PFSK-1 (cell line): ENCODE measurements around the gene MCUR1.

Source experiments
- FOXP2 ChIP-seq: optimal IDR thresholded peaks from 2 replicates; pipeline ENCODE3; 2011; ENCODE audit warnings: borderline replicate concordance, control low read depth, inconsistent platforms; ENCODE audit not compliant: insufficient read depth; ENCODE audit errors: extremely low read length, extremely low read depth
- POLR2AphosphoS5 ChIP-seq: IDR thresholded peaks from 2 replicates; pipeline ENCODE4 v1.6.1; 2012; ENCODE audit warnings: low read depth, mild to moderate bottlenecking, control low read depth, low read length, moderate library complexity
- SIN3A ChIP-seq: IDR thresholded peaks from 2 replicates; pipeline ENCODE4 v1.6.1; 2012; ENCODE audit warnings: mild to moderate bottlenecking, low read length, moderate library complexity, borderline replicate concordance; ENCODE audit not compliant: insufficient read depth
- TAF1 ChIP-seq: IDR thresholded peaks from 2 replicates; pipeline ENCODE4 v1.6.1; 2012; ENCODE audit warnings: low read length, control low read depth, borderline replicate concordance; ENCODE audit not compliant: insufficient read depth
- TF ChIP-seq, protein P1 (sequence below), 2 experiments: IDR thresholded peaks; 2 replicates each; pipeline versions ENCODE4 v1.6.1 to v1.8.0; 2011 to 2012; ENCODE audit warnings: low read depth in 2 of 2, low read length in 2 of 2, control low read depth in 1 of 2, inconsistent platforms in 1 of 2, mild to moderate bottlenecking in 1 of 2, moderate library complexity in 1 of 2; ENCODE audit not compliant: insufficient read depth in 1 of 2

MCUR1 gene

DNA sequence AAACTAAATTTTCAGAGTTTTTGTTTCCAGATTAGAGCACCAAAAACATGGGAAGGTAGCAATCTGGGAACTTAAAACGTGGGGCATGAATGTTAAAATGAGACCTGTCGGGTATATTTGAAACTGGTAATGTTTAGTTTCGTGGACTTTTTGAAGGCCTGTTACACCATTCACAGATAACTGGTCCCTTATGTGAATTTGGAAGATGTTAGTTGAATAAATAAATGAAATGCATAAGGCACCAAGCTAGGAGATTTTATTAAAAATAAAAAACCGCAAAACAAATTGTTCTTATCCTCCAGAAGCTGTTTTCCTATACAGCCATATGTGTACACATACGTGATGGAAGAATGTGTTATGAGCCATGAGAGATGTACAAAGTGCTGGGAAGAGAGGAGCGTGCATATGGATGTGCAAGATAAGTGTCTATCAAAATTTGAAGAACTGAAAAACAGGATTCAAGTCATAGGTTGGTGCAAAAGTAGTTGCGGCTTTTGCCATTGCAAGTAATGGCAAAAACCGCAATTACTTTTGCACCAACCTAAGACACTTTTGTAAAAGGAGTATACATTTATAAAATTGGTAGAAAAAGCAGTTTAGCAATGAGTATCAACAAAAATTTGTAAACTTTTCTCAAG is 700 bp upstream of the MCUR1 start:
- TF ChIP-seq TAF1, result no peak
- TF ChIP-seq POLR2AphosphoS5, result no peak
- no peak for TF ChIP-seq FOXP2
- TF ChIP-seq, protein P1, sequence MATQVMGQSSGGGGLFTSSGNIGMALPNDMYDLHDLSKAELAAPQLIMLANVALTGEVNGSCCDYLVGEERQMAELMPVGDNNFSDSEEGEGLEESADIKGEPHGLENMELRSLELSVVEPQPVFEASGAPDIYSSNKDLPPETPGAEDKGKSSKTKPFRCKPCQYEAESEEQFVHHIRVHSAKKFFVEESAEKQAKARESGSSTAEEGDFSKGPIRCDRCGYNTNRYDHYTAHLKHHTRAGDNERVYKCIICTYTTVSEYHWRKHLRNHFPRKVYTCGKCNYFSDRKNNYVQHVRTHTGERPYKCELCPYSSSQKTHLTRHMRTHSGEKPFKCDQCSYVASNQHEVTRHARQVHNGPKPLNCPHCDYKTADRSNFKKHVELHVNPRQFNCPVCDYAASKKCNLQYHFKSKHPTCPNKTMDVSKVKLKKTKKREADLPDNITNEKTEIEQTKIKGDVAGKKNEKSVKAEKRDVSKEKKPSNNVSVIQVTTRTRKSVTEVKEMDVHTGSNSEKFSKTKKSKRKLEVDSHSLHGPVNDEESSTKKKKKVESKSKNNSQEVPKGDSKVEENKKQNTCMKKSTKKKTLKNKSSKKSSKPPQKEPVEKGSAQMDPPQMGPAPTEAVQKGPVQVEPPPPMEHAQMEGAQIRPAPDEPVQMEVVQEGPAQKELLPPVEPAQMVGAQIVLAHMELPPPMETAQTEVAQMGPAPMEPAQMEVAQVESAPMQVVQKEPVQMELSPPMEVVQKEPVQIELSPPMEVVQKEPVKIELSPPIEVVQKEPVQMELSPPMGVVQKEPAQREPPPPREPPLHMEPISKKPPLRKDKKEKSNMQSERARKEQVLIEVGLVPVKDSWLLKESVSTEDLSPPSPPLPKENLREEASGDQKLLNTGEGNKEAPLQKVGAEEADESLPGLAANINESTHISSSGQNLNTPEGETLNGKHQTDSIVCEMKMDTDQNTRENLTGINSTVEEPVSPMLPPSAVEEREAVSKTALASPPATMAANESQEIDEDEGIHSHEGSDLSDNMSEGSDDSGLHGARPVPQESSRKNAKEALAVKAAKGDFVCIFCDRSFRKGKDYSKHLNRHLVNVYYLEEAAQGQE (IDR thresholded peaks at IDR 0.05; ENCODE audit: insufficient read depth in 1 of 2, low read depth in 2 of 2, low read length in 2 of 2), result no peak
- no peak for TF ChIP-seq SIN3A

DNA sequence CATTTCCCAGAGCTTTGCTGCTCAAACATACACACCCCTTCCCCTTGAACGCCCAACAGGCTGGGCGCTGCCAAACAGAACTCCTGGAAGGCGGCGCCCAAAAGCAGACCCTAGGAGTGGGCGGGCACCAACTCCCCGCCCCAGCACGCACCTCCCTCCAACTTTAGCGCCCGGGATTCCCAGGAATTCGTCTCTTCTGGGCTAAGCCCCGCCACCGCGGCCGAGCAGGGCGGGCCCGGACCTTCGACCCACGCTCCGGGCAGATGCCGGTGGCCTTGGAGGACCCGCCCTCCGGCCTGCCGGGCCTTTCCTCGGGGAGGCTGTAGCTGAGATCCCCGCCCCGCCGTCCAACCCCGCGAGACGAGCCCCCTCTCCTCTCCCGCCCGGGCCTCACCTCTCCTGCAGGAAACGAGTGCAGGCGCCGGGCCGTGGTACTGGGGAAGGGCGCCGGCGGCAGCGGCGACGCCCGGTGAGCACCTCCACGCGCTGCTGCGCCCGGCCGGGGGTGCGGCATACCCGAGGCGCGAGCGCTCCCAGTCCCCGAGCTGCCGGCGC is 659 bp downstream of the MCUR1 start:
- TF ChIP-seq, protein P1 (IDR thresholded peaks at IDR 0.05; ENCODE audit: insufficient read depth in 1 of 2, low read depth in 2 of 2, low read length in 2 of 2), result no peak
- TF ChIP-seq POLR2AphosphoS5, result 0 out of 2 replicates have a peak, but pooled peaks have one; percentile 19
- TF ChIP-seq SIN3A, result peak; percentile 42; the same call in 1 of the 2 replicates

DNA sequence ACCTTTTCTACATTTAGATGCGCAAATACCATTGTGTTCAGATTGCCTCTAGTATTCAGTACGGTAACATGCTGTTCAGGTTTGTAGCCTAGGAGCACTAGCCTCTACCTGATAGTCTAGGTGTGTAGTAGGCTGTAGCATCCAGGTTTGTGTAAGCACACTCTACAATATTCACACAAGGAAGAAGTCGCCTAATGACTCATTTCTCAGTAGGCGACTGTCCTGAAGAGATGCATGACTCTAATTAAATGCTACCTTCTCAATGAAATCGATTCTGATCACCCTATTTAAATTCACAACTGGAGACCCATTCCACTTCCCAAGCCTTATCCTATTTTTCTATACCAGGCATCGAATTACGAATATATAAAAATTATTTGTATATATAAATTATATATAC is 1.3 kb downstream of the MCUR1 start:
- TF ChIP-seq FOXP2 (no peak), TAF1 (no peak), POLR2AphosphoS5 (no peak), SIN3A (no peak)
- TF ChIP-seq, protein P1 (IDR thresholded peaks at IDR 0.05; ENCODE audit: insufficient read depth in 1 of 2, low read depth in 2 of 2, low read length in 2 of 2), result no peak

DNA sequence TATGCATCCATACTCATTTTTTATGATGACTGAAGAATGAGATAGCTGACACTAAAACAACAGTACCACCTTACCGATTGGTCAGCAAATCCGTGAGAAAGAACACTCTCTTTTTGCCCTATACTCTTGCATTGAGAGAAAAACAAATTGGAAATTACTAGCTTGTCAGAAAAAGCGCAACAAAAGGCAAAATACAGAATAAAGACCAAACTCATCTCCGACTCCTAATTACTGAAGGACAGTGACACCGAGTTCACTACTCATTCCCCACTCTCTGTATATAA is 2.1 kb downstream of the MCUR1 start:
- TF ChIP-seq, protein P1 (IDR thresholded peaks at IDR 0.05; ENCODE audit: insufficient read depth in 1 of 2, low read depth in 2 of 2, low read length in 2 of 2), result no peak
- TF ChIP-seq FOXP2 (no peak), POLR2AphosphoS5 (no peak), SIN3A (no peak), TAF1 (no peak)
